Hepatocyte (in vitro differentiated cells): Measurements from ENCODE around the gene MEDAG. TPM values are rescaled to one million over a fixed set of nuclear protein-coding genes. Genes with fewer than 3 reads are reported as not detected.

Experiments
- DNase-seq: peaks from one replicate; pipeline ENCODE4 v3.0.0-alpha.2; 2016; ENCODE audit warnings: low spot score
- H2AFZ ChIP-seq: fragments of 200-600 bp; sonication (generic); 2 replicates; pipeline ENCODE4 v1.6.0; 2016; ENCODE audit warnings: antibody characterized with exemption, mild to moderate bottlenecking
- H3K27ac ChIP-seq: fragments of 200-600 bp; sonication (generic); 2 replicates; pipeline ENCODE4 v1.5.1; 2016; ENCODE audit warnings: mild to moderate bottlenecking
- H3K27me3 ChIP-seq: fragments of 200-600 bp; sonication (generic); 2 replicates; pipeline ENCODE4 v1.6.1; 2016
- H3K36me3 ChIP-seq: fragments of 200-600 bp; sonication (generic); replicated peaks from 2 replicates; pipeline ENCODE4 v1.5.1; 2016; ENCODE audit warnings: low read depth; ENCODE audit not compliant: insufficient read depth
- H3K4me1 ChIP-seq: fragments of 200-600 bp; sonication (generic); 2 replicates; pipeline ENCODE4 v1.5.1; 2016; ENCODE audit warnings: mild to moderate bottlenecking, moderate library complexity; ENCODE audit not compliant: insufficient read depth
- H3K4me2 ChIP-seq: fragments of 200-600 bp; sonication (generic); 2 replicates; pipeline ENCODE4 v1.6.0; 2016
- H3K4me3 ChIP-seq: fragments of 200-600 bp; sonication (generic); 2 replicates; pipeline ENCODE4 v1.5.1; 2016; ENCODE audit warnings: mild to moderate bottlenecking
- H3K79me2 ChIP-seq: fragments of 200-600 bp; sonication (generic); 2 replicates; pipeline ENCODE4 v1.6.0; 2017; ENCODE audit warnings: mild to moderate bottlenecking
- H3K9me2 ChIP-seq: fragments of 200-600 bp; sonication (generic); replicated peaks from 2 replicates; pipeline ENCODE4 v1.6.0; 2017; ENCODE audit warnings: mild to moderate bottlenecking; ENCODE audit not compliant: insufficient read depth
- H3K9me3 ChIP-seq: fragments of 200-600 bp; sonication (generic); 2 replicates; pipeline ENCODE4 v1.5.1; 2016; ENCODE audit warnings: low read depth, mild to moderate bottlenecking
- H4K20me1 ChIP-seq: fragments of 200-600 bp; sonication (generic); 2 replicates; pipeline ENCODE4 v1.6.0; 2016; ENCODE audit warnings: mild to moderate bottlenecking; ENCODE audit not compliant: insufficient read depth, poor library complexity, severe bottlenecking
- EZH2 ChIP-seq: fragments of 200-600 bp; sonication (generic); IDR thresholded peaks from 2 replicates; pipeline ENCODE4 v1.6.1; 2016; ENCODE audit warnings: antibody characterized with exemption, mild to moderate bottlenecking, borderline replicate concordance
- EZH2phosphoT487 ChIP-seq: fragments of 200-600 bp; sonication (generic); IDR thresholded peaks from one replicate; pipeline ENCODE4 v1.6.1; 2018; ENCODE audit warnings: antibody characterized with exemption, mild to moderate bottlenecking, low read depth, moderate library complexity; ENCODE audit not compliant: unreplicated experiment, severe bottlenecking
- WGBS: methylation state at CpG from one replicate; pipeline ENCODE4 v1.1.6; 2016; ENCODE audit warnings: low lambda C conversion rate; ENCODE audit errors: missing lambda C conversion rate; 5-methylcytosine and 5-hydroxymethylcytosine counted together
- polyA plus RNA-seq: library from polyadenylated mRNA; unstranded; fragments of >200 nt; fragmentation: Nextera tagmentation; extraction: Ambion mirVana; gene quantifications from 2 replicates; pipeline ENCODE4 v1.2.1, GENCODE V29; 2016
- total RNA-seq: library from RNA; depleted of rRNA; stranded (reverse); fragments of >200 nt; gene quantifications from 2 replicates; pipeline ENCODE4 v1.2.3, GENCODE V29; 2014
- TF ChIP-seq, protein P1 (sequence below): fragments of 200-600 bp; sonication (generic); IDR thresholded peaks from 2 replicates; pipeline ENCODE4 v1.5.1; 2016; ENCODE audit warnings: antibody characterized with exemption, mild to moderate bottlenecking; ENCODE audit not compliant: poor library complexity

The MEDAG gene
- total and polyA plus RNA-seq, 2 experiments from 2014 or later: 0.03 to 0.28 TPM

DNA sequence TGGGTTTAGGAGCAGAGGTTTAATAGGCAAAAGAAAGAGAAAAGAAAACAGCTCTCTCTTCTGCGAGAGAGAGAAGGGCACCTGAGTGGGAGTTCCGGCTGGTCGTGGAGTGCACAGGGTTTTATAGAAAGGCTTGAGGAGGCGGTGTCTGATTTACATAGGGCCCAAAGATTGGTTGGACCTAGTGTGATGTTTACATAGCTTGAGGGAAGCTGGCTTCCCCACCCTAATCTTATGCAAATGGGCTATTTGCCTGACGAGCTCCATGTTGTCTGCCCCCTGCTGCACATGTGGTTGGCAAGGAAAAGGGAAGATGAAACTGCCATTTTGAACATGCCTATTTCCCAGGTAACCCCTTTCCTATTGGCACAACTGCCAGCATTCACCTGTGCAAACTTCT, 21.5 kb upstream of the MEDAG start:
- H2AFZ ChIP-seq: no peak overlapping the region
- H3K27ac ChIP-seq: no peak overlapping the region
- no peak for DNase-seq
- no peaks in the 10 kb centered on the region for H3K9me3 ChIP-seq
- no peak for TF ChIP-seq EZH2
- TF ChIP-seq EZH2phosphoT487: no peak
- TF ChIP-seq, protein P1, sequence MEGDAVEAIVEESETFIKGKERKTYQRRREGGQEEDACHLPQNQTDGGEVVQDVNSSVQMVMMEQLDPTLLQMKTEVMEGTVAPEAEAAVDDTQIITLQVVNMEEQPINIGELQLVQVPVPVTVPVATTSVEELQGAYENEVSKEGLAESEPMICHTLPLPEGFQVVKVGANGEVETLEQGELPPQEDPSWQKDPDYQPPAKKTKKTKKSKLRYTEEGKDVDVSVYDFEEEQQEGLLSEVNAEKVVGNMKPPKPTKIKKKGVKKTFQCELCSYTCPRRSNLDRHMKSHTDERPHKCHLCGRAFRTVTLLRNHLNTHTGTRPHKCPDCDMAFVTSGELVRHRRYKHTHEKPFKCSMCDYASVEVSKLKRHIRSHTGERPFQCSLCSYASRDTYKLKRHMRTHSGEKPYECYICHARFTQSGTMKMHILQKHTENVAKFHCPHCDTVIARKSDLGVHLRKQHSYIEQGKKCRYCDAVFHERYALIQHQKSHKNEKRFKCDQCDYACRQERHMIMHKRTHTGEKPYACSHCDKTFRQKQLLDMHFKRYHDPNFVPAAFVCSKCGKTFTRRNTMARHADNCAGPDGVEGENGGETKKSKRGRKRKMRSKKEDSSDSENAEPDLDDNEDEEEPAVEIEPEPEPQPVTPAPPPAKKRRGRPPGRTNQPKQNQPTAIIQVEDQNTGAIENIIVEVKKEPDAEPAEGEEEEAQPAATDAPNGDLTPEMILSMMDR: no peak
- H4K20me1 ChIP-seq: no peaks in the 10 kb centered on the region
- H3K4me2 ChIP-seq: no peak overlapping the region
- H3K79me2 ChIP-seq: no peaks in the 10 kb centered on the region
- H3K36me3 ChIP-seq: no peaks in the 10 kb centered on the region
- H3K4me1 ChIP-seq: peaks cover 20% of the 10 kb centered on the region
- H3K27me3 ChIP-seq: no peaks in the 10 kb centered on the region
- H3K9me2 ChIP-seq: no peaks in the 10 kb centered on the region
- H3K4me3 ChIP-seq: no peak overlapping the region
- 95% methylated on average over 5 of the region's 5 CpGs for WGBS

DNA sequence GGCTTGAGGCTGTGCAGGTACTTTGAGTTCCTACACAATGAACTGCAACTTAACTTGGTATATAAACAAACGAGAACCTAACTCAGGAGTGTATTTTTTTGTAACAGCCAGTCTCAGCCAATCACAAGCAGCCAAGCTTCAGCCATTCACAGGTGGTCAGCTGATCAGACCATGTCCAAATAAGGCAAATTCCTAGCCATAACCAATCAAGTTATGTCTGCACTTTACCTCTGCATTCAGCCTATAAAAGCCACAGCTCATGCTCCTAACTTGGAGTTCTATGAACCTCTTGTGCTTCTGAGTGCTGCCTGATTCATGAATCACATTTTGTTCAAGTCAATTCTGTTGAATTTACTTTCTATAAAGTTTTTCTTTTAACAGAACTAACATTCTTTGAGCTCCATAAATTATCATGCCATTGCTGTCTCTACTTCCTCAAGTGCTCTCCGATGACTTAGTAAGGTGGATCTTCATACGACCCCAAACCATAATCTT, 16.8 kb upstream of the MEDAG start:
- Histone ChIP-seq H3K79me2 (no peaks in the 10 kb centered on the region), H3K9me2 (no peaks in the 10 kb centered on the region), H4K20me1 (no peaks in the 10 kb centered on the region), H3K9me3 (no peaks in the 10 kb centered on the region), H3K4me3 (no peak overlapping the region), H3K36me3 (no peaks in the 10 kb centered on the region), H2AFZ (no peak overlapping the region), H3K27ac (no peak overlapping the region), H3K4me2 (no peak overlapping the region), H3K4me1 (no peaks in the 10 kb centered on the region), H3K27me3 (no peaks in the 10 kb centered on the region)
- TF ChIP-seq EZH2: no peak
- TF ChIP-seq EZH2phosphoT487: no peak
- TF ChIP-seq, protein P1: no peak
- DNase-seq: no peak
- 96% methylated on average over 3 of the region's 3 CpGs for WGBS

DNA sequence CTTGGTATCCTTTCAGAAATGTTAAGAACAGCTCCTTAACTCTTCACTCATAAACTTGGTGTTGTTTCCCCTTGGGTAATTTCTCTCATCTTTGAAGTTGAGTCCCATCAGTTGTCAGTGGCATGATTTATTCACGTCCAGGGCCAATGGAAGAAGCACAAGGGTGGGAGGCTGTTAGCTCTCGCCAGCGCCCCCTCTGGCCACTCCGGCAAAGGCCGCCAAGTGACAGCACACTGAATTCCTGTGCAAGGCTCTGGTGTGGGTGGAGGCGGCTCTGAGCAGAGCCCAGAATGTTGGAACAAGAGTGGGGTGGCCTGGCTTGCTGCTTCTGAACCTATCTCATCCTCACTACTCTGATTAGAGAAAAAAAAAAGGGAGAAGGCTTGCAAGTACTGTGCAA, 13.1 kb upstream of the MEDAG start:
- 33% methylated on average over 6 of the region's 6 CpGs for WGBS
- no peak for TF ChIP-seq EZH2
- TF ChIP-seq, protein P1: peak; percentile 49
- no peak for TF ChIP-seq EZH2phosphoT487

More for the DNA sequence above, 13.1 kb upstream of the MEDAG start:
- Histone ChIP-seq H3K4me3 (no peak overlapping the region), H4K20me1 (no peaks in the 10 kb centered on the region), H3K79me2 (no peaks in the 10 kb centered on the region), H3K27ac (no peak overlapping the region), H3K4me2 (no peak overlapping the region), H3K4me1 (no peaks in the 10 kb centered on the region), H2AFZ (no peak overlapping the region), H3K36me3 (no peaks in the 10 kb centered on the region), H3K9me3 (no peaks in the 10 kb centered on the region), H3K9me2 (no peaks in the 10 kb centered on the region), H3K27me3 (no peaks in the 10 kb centered on the region)
- peak; percentile 60 for DNase-seq
